Stimulated activated CD8-positive, alpha-beta memory T cell treated with anti-CD3 and anti-CD28 coated beads, Interleukin-7, amount 100 ng/mL, for 24 hours (primary cell): ENCODE results near the gene NPEPPS.
"Not testable (repeated sequence)": the region's sequence is repeated elsewhere in the genome, so short reads cannot be mapped to it uniquely, and the experiment has no call there.

Experiments used
- DNase-seq: peaks from one replicate; pipeline ENCODE4 v3.0.0-alpha.2; 2020; ENCODE audit warnings: low read depth

NPEPPS gene

GRCh38 chr17:47562406-47562705 lies 31.4 kb downstream of the NPEPPS start:
- DNase-seq, result not testable (repeated sequence)

GRCh38 chr17:47567261-47567660 lies 36.4 kb downstream of the NPEPPS start:
- not testable (repeated sequence) for DNase-seq

- DNase-seq, result not testable (repeated sequence)
These were observed 41.7 kb downstream of the NPEPPS start for GRCh38 chr17:47572561-47572960.

GRCh38 chr17:47582416-47582815 lies 51.5 kb downstream of the NPEPPS start:
- not testable (repeated sequence) for DNase-seq

GRCh38 chr17:47586378-47587055 lies 55.6 kb downstream of the NPEPPS start:
- DNase-seq, result not testable (repeated sequence)

GRCh38 chr17:47593522-47593921 lies 62.6 kb downstream of the NPEPPS start:
- not testable (repeated sequence) for DNase-seq

- DNase-seq, result no peak
These were observed 73.1 kb downstream of the NPEPPS start for GRCh38 chr17:47603830-47604597.

GRCh38 chr17:47604598-47604927 lies 73.7 kb downstream of the NPEPPS start:
- no peak for DNase-seq

GRCh38 chr17:47605011-47605410 lies 74.1 kb downstream of the NPEPPS start:
- DNase-seq, result no peak

- no peak for DNase-seq
These were observed 76.6 kb downstream of the NPEPPS start for GRCh38 chr17:47607481-47607880.

- no peak for DNase-seq
These were observed 80.8 kb downstream of the NPEPPS start for GRCh38 chr17:47611372-47612350.

- DNase-seq, result no peak
These were observed 85.0 kb downstream of the NPEPPS start for GRCh38 chr17:47615766-47616424.

GRCh38 chr17:47618410-47618809 lies 87.5 kb downstream of the NPEPPS start:
- no peak for DNase-seq

- no peak for DNase-seq
These were observed 89.8 kb downstream of the NPEPPS start for GRCh38 chr17:47620503-47621245.

GRCh38 chr17:47621293-47622179 lies 90.6 kb downstream of the NPEPPS start:
- no peak for DNase-seq

- no peak for DNase-seq
These were observed 91.3 kb downstream of the NPEPPS start for GRCh38 chr17:47622180-47622549.

GRCh38 chr17:47624727-47625068 lies 93.8 kb downstream of the NPEPPS start:
- no peak for DNase-seq

- DNase-seq, result no peak
These were observed 97.2 kb downstream of the NPEPPS start for GRCh38 chr17:47628014-47628566.

- no peak for DNase-seq
These were observed 98.9 kb downstream of the NPEPPS start for GRCh38 chr17:47629826-47630225.

GRCh38 chr17:47630614-47631013 lies 99.7 kb downstream of the NPEPPS start:
- DNase-seq, result no peak
